Medulla oblongata (tissue), 1 donor: Measurements from ENCODE around the gene OAS1.
A peak's percentile ranks its signal among the peaks of the same experiment; 100 is the strongest.
"Not testable (repeated sequence)": the region's sequence is repeated elsewhere in the genome, so short reads cannot be mapped to it uniquely, and the experiment has no call there.

Experiments used
- DNase-seq: peaks from one replicate; pipeline ENCODE4 v3.0.0-alpha.2; 2015; ENCODE audit errors: extremely low spot score

The OAS1 gene

GRCh38 chr12:112937741-112938719, 31.3 kb downstream of the OAS1 start, which contains the start of gene OAS3:
Gene OAS3 (plus strand): TSS chr12:112938474. CDS start chr12:112938531, 57 bp downstream.
- DNase-seq = peak; percentile 79

DNA sequence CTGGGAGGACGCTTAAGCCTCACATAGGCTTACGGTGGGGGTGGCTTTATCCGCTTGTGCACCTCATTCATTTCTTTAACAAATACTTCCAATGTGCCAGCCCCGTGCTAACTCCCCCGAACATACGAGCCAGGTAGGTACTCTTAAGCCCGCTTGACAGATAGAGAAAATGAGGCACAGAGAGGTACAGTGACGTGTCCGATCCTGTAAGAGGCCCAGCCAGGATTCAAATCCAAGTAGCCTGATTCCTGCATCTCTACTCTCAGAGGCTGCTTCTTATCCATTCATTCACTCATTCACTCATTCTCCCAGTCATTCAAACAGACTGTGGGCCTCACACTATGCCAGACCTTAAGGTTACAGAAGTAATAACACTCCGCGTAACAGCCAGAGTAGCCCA, 32.0 kb downstream of the OAS1 start:
- no peak for DNase-seq

DNA sequence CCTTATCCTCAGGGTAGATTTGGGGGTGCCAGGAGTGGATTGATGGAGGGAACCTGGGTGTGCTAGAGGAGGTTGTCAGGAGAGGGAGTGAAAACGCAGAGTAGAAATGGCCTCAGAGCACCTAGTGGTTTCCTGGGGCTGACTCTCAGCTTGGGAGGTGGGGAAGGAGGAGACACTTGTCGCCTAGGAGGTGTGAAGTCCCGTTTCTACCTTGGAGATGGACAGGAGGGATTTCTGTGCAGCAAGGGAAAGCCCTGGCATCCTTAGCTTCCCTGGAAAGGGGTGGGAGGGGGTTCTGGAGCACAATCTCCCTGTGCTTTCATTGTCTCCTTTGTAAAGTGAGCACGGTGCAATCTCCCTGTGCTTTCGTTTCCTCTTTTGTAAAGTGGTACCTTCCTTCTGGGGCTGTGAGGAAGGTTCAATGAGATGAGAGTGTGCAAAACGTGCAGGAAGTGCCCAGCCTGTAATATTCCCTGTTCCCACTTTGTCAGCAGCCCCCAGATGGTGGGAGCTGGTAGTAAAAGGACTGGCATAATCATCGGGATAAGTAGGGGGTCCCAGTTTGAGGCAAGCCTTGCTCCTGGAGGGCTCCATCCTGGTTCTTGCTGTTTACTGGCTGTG, 33.1 kb downstream of the OAS1 start:
- no peak for DNase-seq

- DNase-seq = no peak
Observed at GRCh38 chr12:112941528-112942335, 35.0 kb downstream of the OAS1 start.

DNA sequence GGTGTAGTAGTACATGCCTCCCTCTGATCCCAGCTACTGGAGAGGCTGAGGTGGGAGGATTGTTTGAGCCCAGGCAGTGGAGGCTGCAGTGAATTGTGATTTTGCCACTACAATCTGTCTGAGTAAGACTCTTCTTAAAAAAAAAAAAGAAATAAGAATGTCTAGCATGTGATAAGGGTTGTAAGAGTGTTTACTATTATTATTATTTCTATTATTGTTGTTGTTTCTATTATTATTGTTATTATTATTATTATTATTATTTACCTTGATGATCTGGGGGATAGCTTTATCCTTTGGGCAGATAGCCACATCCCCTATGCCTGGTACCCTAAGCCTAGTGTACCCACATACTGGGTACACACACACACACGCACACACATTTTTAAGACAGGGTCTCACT, 35.8 kb downstream of the OAS1 start:
- DNase-seq = no peak

- DNase-seq = no peak
Observed at GRCh38 chr12:112944024-112944690, 37.4 kb downstream of the OAS1 start.

GRCh38 chr12:112945515-112945914, 38.8 kb downstream of the OAS1 start:
- DNase-seq = no peak

DNA sequence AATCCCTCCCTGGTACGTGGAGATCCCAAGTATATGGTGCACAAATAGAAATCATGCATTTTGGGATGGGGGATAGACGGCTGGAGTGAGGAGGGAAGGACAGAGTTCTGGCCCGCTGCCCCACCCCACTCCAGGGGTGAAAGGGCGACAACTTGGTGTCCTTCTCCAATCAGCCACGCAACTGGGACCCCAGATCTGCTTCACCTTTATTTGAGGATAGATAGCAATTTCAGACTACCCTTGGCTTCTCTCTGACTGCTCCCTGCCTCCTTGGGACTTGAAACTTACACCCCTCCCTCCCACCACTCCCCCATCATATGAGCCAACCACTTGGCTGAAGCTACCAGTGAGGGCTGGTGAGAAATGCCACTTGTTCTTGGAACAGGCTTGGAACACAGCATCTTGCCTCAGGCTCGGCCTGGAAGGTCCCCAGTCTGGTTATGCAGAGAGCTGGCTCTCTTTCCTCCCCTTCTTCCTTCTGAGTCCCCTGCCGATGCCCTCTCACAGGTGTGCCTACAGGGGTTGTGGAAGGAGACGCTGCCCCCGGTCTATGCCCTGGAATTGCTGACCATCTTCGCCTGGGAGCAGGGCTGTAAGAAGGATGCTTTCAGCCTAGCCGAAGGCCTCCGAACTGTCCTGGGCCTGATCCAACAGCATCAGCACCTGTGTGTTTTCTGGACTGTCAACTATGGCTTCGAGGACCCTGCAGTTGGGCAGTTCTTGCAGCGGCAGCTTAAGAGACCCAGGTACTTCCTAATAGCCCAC, 39.7 kb downstream of the OAS1 start:
- peak; percentile 19 for DNase-seq

DNA sequence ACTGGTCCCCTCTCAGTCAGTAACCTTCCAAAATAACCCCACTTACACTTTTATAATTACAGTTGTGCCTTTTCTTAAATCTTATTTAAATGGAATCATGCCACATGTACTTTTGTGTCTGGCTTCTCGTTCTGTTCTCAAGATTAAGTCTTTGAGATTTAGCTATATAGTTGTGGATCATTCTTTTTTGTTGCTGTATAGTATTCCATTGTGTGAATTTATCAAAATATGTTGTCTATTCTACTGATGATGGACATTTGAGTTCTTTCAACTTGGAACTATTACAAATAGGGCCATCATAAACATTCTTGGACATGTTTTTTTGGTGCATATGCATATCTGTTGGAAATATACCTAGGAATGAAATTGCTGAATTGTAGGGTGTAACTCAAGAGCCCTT, 40.6 kb downstream of the OAS1 start:
- DNase-seq = no peak

DNA sequence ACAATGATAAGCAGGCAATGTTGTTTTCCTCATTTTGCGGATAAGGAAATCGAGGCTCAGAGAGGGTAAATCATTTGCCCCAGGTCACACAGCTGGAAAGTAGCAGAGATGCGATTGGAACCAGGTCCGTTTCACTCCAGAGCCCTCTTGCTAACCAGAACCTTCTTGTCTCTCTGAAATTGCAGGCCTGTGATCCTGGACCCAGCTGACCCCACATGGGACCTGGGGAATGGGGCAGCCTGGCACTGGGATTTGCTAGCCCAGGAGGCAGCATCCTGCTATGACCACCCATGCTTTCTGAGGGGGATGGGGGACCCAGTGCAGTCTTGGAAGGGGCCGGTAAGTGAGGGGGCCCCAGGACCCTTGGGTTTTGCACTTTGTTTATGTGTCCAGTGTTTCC, 41.0 kb downstream of the OAS1 start:
- no peak for DNase-seq

GRCh38 chr12:112948806-112949205, 42.0 kb downstream of the OAS1 start:
- DNase-seq = no peak

DNA sequence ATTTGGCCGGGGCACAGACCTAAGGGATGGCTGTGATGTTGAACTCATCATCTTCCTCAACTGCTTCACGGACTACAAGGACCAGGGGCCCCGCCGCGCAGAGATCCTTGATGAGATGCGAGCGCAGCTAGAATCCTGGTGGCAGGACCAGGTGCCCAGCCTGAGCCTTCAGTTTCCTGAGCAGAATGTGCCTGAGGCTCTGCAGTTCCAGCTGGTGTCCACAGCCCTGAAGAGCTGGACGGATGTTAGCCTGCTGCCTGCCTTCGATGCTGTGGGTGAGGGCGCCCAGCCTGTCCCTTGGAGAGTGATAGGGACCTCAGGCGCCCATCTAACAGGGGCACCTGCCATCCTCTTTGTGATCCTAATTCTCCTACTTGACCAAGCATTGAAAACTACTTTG, 43.9 kb downstream of the OAS1 start:
- no peak for DNase-seq

DNA sequence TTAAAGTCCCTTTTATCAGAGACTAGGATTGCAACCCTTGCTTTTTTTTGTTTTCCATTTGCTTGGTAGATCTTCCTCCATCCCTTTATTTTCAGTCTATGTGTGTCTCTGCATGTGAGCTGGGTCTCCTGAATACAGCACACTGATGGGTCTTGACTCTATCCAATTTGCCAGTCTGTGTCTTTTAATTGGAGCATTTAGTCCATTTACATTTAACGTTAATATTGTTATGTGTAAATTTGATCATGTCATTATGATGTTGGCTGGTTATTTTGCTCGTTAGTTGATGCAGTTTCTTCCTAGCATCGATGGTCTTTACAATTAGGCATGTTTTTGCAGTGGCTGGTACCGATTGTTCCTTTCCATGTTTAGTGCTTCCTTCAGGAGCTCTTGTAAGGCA, 50.4 kb downstream of the OAS1 start:
- DNase-seq = not testable (repeated sequence)

DNA sequence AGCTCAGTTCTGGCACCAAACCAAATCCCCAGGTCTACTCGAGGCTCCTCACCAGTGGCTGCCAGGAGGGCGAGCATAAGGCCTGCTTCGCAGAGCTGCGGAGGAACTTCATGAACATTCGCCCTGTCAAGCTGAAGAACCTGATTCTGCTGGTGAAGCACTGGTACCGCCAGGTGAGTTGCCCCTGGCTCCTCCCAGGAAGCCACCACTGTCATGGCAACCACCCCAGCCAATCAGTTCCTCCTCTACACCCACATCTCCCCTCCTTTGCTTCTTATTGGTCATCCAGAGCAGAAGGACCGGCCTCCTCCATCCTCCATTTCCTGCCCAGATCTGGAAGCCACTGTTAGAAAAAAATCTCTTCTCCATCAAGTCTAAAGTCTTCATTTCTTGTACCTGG, 54.3 kb downstream of the OAS1 start:
- DNase-seq = no peak

DNA sequence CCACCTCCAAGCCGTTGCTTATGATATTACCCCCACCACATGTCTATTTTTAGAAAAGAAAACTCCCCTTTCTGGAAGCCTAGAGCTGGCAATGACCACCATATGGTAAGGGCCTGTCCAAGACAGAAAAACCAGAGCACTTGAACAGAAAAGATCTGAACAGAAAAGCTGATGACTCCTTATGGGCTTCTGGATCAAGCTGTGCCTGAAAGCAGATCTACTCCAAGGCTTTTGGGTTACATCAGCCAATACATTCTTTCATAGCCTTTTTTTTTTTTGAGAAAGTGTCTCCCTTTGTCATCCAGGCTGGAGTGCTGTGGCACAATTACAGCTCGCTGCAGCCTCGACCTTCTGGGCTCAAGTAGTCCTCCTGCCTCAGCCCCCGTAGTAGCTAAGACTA, 54.8 kb downstream of the OAS1 start:
- DNase-seq = no peak

- DNase-seq = no peak
Observed at GRCh38 chr12:112962561-112962960, 55.8 kb downstream of the OAS1 start.

GRCh38 chr12:112963227-112963861, 56.6 kb downstream of the OAS1 start:
- peak; percentile 70 for DNase-seq

DNA sequence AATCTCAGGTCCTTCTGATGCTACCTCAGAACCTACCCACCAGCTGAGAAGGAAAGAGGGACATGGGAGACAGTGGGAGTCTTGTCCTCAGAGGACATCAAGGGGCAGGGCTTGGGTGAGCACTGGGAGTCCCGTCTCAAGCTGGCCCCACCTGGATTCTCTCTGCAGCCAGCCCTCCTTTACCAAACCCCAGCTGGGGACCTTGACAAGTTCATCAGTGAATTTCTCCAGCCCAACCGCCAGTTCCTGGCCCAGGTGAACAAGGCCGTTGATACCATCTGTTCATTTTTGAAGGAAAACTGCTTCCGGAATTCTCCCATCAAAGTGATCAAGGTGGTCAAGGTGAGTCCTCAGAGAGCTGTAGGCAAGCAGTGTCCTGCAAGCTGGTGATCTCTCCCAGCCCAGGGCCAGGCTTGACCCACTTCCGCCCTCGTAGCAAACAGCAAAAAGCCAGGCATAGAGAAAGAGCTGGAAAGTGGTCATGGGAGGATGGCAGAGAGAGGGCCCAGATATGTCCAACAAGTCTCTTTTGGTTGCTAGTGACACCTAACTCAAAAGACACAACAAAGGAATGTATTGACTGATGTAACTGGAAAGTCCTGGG, 57.4 kb downstream of the OAS1 start:
- no peak for DNase-seq

DNA sequence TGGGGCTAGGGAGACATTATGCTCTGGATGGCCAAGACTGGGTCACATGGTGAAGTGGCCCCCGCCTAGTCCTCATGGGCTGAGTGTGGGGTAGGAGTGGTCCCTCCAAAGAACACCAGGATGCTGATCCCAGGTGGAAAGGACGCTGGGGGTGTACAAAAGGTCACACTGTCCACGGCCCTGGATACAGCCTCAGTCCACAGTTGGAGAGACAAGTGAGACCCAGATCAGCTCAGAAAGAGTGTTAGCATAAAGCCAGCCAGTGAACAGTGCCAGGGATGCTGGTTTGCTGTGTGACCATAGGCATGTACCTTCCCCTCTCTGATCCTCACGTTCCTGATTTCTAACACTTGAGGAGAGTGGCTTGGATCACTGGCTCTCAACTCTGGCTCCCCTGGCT, 58.2 kb downstream of the OAS1 start:
- DNase-seq = no peak

DNA sequence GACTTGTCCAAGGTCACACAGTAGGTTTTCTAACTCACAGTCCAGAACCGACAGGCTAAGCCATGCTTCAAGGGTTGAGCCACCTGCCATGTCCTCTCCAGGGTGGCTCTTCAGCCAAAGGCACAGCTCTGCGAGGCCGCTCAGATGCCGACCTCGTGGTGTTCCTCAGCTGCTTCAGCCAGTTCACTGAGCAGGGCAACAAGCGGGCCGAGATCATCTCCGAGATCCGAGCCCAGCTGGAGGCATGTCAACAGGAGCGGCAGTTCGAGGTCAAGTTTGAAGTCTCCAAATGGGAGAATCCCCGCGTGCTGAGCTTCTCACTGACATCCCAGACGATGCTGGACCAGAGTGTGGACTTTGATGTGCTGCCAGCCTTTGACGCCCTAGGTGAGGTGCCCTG, 58.9 kb downstream of the OAS1 start:
- no peak for DNase-seq
